ENCODE measurements around the gene RASGRF1.

Gene RASGRF1

GRCh38 chr15:79068790-79069189, 21.8 kb downstream of the RASGRF1 start:
- DNase-seq (ENCODE audit: low read depth in 2 of 3, low spot score in 1 of 3), result no peak

GRCh38 chr15:79067969-79068368, 22.6 kb downstream of the RASGRF1 start:
- DNase-seq (ENCODE audit: low read depth in 2 of 3, low spot score in 1 of 3), result no peak

DNA sequence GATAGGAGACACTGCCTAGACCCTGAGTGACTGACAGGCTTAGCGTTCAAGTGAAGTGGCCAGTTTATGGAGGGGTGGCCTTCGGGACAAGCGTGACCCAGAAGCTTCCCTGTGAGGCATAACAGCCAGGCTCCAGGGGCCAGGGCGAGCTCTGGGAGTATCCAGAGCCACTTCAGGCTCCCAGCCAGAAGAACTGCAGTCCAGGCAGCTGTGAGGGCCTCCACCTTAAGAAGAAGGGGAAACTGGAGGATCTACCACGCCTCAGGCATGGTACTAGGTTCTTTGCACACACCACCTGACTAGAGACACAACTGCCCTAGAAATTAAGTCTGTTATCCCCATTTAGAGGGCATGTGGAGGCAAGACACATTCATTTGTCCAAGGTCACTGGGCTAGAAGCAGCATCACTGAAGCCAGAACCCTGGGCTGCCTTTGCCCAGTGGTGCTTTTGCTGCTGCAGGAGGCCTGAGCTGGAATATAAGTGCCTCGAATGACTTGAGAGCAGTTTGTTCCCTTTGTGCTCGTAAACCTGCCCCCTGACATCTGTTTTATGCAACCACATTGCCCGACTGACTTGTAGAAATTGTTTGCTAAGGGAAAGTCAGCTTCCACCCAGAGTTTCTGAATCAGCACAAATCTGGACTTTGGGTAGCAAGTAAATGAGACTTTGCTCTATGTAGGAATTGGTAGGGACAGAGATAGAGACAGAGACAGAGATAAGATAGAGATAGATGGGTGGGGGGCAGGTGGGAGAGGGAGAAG, 23.3 kb downstream of the RASGRF1 start:
- no peak for DNase-seq (ENCODE audit: low read depth in 2 of 3, low spot score in 1 of 3)

DNA sequence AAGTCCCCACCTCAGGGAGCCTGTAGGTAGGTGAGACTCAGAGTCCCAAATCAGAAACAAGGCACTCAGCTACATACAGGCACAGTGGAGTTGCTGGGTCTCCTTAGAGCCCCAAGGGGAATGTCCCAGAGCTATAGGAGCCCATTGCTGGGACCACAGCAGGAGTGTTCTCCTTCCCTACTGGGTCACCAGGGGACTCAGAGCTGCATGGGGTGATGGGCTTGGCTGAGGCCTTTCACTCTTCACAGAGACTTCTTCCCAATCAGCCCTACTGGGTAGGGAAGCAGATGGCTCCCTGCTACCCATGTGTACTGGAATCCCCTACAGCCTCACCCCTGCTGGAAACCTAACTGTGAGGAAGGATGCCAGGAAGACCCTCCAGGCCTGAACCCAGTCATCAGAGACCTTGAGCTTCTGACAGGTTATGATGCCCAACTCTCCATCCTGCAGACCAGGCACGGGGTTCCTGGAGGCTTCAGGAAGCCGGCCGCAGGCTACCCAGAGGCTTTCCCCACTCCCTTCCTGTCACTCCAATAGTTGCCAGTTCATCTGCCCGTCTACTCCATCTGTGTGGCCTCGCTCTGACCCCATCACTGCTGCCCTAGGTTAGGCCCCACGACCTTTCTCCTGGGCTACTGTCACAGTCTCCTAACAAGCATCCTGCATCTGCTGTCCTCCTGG, 24.0 kb downstream of the RASGRF1 start:
- DNase-seq (ENCODE audit: low read depth in 2 of 3, low spot score in 1 of 3), result no peak

DNA sequence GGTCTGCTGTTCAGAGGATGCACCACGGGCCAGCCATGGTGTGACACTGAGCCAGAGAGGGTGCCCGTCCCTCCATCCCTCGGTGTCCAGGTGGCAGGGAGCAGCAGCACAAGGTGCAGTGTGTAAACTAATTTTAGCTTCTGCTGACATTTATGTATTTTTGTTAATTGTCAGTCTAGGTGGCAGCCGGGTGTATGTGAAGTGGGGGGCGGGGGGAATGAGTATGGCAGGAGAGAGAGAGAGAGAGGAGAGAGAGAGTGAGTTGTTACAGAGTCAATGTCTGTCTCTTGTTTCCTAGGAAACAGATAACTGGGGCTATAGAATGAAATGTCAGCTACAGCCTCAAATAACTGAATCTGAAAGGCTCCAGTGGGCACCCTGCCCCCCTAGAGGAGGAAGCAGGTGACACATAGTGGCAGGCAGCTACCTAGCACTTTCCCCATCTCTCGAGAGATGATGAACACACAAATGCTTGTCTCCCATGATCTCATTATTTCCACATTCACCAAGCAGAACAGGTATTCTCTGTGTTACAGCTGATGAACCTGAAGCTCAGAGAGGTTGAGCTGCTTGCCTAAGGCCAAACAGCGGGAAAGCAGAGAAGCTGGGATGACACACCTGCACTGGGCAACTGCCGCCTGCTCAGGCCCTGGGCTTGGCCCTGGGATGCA, 24.7 kb downstream of the RASGRF1 start:
- DNase-seq (ENCODE audit: low read depth in 2 of 3, low spot score in 1 of 3), result no peak

DNA sequence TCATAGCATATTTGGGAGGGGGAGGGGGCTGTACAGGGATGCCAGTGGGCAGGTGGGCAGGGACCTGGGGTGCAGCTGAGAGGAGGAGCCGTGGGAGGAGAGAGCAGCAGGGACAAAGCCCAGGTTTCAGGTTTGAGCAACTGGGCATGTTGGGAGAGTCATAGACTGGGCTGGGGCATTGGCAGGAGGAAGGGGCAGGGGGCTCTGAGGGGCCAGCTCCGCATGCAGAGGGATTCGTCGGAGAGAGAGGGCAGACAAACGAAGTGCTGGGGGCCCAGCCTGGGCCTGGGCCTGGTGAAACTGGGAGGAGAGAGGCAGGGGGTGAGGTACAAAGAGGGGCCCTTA, 25.2 kb downstream of the RASGRF1 start:
- no peak for DNase-seq (ENCODE audit: low read depth in 2 of 3, low spot score in 1 of 3)

DNA sequence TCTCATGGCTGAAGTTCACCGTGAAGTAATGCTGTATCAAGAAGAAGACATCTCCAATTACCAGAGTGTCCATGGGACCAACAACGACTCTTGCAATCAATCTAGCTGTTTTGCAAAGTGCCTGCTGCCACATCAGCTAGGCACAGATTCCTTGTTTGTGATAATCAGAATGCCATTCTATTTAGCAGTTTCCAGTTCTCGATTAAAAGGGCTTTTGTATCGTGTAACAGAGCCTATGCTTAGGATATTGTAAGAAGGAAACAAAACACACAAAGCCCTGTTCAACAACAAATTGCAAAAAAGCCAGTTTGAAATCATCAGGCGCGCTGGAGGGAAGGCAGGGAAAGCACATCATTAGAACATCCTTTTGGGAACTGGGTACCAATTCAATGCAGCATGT, 26.1 kb downstream of the RASGRF1 start:
- no peak for DNase-seq (ENCODE audit: low read depth in 2 of 3, low spot score in 1 of 3)

DNA sequence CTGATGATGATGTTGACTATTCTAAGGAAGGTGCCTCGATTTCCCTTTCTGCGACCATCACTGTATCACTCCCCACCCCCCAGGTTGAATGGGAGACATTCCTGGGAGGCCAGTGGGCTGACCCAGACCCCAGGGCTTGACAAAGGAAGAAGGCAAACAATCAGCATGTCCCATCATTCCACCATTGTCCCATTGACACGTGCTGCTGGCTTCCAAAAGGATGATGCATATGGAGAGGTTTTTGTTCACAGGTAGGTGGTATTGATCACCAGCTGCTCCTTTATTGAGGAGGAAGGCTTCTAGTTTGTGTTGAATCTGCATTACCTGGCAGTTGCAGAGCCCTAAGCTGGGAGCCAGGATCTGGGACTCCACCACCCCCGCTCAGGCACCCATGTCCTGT, 30.4 kb downstream of the RASGRF1 start:
- DNase-seq (ENCODE audit: low read depth in 2 of 3, low spot score in 1 of 3), result no peak

- DNase-seq (ENCODE audit: low read depth in 2 of 3, low spot score in 1 of 3), result no peak
Measured at GRCh38 chr15:79059081-79059572, 31.5 kb downstream of the RASGRF1 start.

- DNase-seq (ENCODE audit: low read depth in 2 of 3, low spot score in 1 of 3), result no peak
Measured at GRCh38 chr15:79058260-79058850, 32.2 kb downstream of the RASGRF1 start.

GRCh38 chr15:79057050-79057449, 33.5 kb downstream of the RASGRF1 start:
- DNase-seq (ENCODE audit: low read depth in 2 of 3, low spot score in 1 of 3), result no peak

- no peak for DNase-seq (ENCODE audit: low read depth in 2 of 3, low spot score in 1 of 3)
Measured at GRCh38 chr15:79054350-79054749, 36.2 kb downstream of the RASGRF1 start.

DNA sequence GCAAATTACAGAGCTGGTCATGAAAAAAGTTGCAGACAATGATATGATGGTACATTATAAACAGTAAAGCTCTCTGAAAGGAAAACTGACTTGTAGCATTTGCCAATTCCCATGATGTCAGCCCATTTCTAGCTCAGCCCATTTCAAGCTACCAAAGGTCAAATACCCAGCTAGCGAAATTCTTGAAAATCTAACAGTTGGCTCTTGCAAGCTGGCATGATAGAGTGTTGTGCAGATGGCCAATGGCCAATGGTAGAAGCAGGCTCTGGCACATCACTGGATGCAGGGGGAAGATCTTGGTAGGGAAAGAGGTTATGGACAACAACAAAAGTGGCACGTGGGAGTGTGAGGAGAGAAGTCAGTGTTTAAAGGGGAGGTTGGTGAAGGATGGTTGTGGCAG, 36.7 kb downstream of the RASGRF1 start:
- no peak for DNase-seq (ENCODE audit: low read depth in 2 of 3, low spot score in 1 of 3)

- DNase-seq (ENCODE audit: low read depth in 2 of 3, low spot score in 1 of 3), result no peak
Measured at GRCh38 chr15:79051941-79052731, 38.4 kb downstream of the RASGRF1 start.

GRCh38 chr15:79051029-79051428, 39.6 kb downstream of the RASGRF1 start:
- DNase-seq (ENCODE audit: low read depth in 2 of 3, low spot score in 1 of 3), result no peak

DNA sequence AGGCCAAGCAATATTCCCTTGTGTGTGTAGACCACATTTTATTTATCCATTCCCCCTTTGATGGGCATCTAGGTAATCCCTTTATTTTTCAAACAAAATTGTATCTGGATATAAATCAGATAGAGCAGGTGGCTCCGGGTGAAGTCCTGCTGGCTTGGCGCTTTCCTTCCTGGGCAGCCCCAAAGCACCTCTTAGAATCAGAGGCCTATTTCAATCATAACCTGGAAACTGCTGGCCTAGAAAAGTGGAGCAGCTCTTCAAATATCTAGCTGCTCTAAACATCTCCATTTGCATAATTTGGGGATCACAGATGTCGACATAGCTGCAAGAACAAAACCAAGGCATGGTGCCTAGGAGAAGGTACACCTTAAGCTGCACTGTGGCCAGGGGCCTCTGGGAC, 40.2 kb downstream of the RASGRF1 start:
- no peak for DNase-seq (ENCODE audit: low read depth in 2 of 3, low spot score in 1 of 3)

DNA sequence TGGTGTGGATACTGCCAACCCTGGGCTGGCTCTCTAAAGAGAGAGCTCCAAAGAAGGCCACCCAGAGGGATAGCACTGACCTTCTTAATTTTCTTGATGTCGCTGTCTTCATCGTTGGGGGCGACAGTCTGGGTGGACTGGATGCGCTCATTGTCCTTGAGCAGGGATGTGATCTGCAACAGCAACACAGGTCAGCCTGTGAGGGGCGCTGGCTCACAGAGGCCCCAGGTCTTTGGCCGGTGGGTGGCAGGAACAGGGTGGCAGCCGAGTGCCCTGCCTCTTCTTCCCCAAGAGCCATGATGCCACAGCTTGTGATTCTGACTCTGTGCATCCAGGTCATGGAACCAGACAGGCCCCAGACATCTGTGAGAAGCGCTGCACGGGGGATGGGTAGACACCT, 41.2 kb downstream of the RASGRF1 start:
- no peak for DNase-seq (ENCODE audit: low read depth in 2 of 3, low spot score in 1 of 3)

DNA sequence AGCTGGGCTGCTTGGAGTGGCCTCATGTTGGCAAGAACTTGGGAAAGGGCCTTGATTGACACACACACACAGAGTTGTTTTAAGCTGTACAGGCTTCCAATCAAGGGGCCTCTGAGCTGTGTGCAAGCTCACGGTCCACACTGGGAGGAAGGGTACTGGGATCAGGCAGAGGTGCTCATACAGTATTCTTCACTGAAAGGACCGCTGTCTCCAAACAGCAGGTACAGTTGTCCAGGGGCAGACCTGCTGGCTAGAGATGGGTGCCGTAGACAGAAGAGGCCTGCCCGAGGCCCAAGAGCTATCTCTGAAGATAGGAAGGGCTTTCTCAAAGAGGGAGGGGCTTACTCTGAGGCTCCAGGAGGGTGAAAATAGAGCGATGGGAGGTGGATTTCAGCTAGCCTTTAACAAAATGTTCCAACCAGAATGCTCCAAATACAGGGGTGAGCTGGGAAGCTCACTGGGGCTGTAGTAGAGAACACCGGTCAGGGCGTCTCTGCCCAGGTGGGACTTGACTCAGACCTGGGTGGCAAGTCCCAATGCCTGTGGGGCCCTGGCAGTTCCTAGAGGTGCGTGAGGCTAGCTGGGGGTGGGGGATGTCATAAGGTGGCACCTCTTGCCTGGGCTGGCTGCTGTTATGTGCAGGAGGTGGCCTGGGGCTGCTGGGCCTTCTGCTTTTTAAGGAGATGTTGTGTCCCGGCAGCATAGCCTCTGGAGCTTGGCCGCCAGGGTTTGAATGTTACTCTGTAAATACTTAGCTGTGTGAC, 42.7 kb downstream of the RASGRF1 start:
- no peak for DNase-seq (ENCODE audit: low read depth in 2 of 3, low spot score in 1 of 3)

GRCh38 chr15:79046691-79047404, 43.7 kb downstream of the RASGRF1 start:
- DNase-seq (ENCODE audit: low read depth in 2 of 3, low spot score in 1 of 3), result no peak

- DNase-seq (ENCODE audit: low read depth in 2 of 3, low spot score in 1 of 3), result no peak
Measured at GRCh38 chr15:79045041-79045440, 45.5 kb downstream of the RASGRF1 start.
